Mucosa of rectum (tissue), 2 donors: ENCODE results near the gene HLA-DRA.
"Not testable (repeated sequence)": the region's sequence is repeated elsewhere in the genome, so short reads cannot be mapped to it uniquely, and the experiment has no call there.

Source experiments
- H3K27ac ChIP-seq, 2 donors: one replicate each; pipeline ENCODE4 v1.7.0; 2013; ENCODE audit warnings: inconsistent platforms in 2 of 2, low read depth in 2 of 2, low read length in 2 of 2
- H3K27me3 ChIP-seq, 2 donors: one replicate each; pipeline ENCODE4 v1.7.0; 2013; ENCODE audit warnings: low read length in 2 of 2; ENCODE audit not compliant: control insufficient read depth in 2 of 2, insufficient read depth in 2 of 2
- H3K36me3 ChIP-seq, 2 donors: one replicate each; pipeline ENCODE4 v1.7.0; 2013; ENCODE audit warnings: low read length in 2 of 2; ENCODE audit not compliant: control insufficient read depth in 2 of 2, insufficient read depth in 2 of 2
- H3K4me1 ChIP-seq, 2 donors: one replicate each; pipeline ENCODE4 v1.7.0; 2013; ENCODE audit warnings: low read length in 2 of 2, mild to moderate bottlenecking in 1 of 2; ENCODE audit not compliant: control insufficient read depth in 2 of 2, insufficient read depth in 2 of 2
- H3K4me3 ChIP-seq, 2 donors: one replicate each; pipeline ENCODE4 v1.7.0; 2013; ENCODE audit warnings: low read length in 2 of 2
- H3K9ac ChIP-seq, 2 donors: one replicate each; pipeline ENCODE4 v1.7.0; 2013; ENCODE audit warnings: low read length in 2 of 2, low read depth in 1 of 2, mild to moderate bottlenecking in 1 of 2
- H3K9me3 ChIP-seq, 2 donors: one replicate each; pipeline ENCODE4 v1.7.0; 2013; ENCODE audit warnings: low read length in 2 of 2; ENCODE audit not compliant: control insufficient read depth in 2 of 2
- donor health status: healthy.
- donor health status: Normal muscosa, but diverticular disease.

HLA-DRA gene

DNA sequence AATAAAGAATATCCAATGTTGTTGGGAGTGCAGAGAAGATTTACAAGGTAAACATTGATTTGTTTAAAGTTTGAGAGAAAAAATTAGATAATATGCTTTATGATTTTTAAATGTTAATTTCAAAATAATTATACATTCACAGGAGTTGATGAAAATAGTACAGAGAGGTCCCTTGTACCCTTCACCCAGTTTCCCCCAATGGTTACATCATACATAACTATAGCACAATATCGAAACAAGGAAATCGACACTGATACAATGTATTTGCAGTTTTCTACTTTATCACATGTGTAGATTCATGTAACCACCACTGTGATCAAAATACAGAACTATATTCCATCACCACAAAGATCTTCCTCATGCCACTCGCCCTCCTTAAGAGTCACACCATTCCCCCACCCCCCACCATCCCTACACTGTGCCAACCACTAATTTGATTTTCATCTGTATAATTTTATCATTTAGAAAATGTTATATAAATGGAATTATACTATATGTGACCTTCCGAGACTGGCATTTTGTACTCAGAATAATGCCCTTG is 11.7 kb upstream of the HLA-DRA start:
- no peak overlapping the region for H3K9ac ChIP-seq
- no peaks in the 10 kb centered on the region for H3K9me3 ChIP-seq
- H3K4me1 ChIP-seq: no peaks in the 10 kb centered on the region
- no peak overlapping the region for H3K4me3 ChIP-seq
- no peak overlapping the region for H3K27ac ChIP-seq
- H3K36me3 ChIP-seq: no peaks in the 10 kb centered on the region
- H3K27me3 ChIP-seq: no peaks in the 10 kb centered on the region

DNA sequence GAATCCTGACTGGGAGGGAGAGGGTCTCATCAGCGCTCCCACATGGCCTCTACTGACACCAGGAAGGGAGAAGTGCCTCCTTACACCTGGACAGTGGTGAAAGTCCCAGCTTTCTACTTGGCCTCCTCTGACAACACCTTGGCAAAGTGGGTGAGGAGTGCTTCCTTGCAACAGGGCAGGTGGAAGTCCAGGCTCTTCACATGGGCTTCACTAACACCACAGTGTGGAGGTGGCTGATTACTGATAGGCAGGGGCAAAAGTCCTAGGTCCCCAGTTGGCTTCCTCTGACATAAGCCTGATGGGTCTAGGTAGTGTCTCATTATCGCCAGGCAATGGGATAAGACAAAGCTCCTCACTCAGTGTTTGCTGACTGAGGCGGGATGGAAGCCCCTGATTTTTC is 9.5 kb upstream of the HLA-DRA start:
- H3K9ac ChIP-seq: no peak overlapping the region
- H3K27ac ChIP-seq: no peak overlapping the region
- no peaks in the 10 kb centered on the region for H3K4me1 ChIP-seq
- no peak overlapping the region for H3K4me3 ChIP-seq
- no peaks in the 10 kb centered on the region for H3K9me3 ChIP-seq
- no peaks in the 10 kb centered on the region for H3K27me3 ChIP-seq
- H3K36me3 ChIP-seq: no peaks in the 10 kb centered on the region

- H3K36me3 ChIP-seq: no peaks in the 10 kb centered on the region
- H3K9ac ChIP-seq: no peak overlapping the region
- H3K27me3 ChIP-seq: no peaks in the 10 kb centered on the region
- H3K27ac ChIP-seq: no peak overlapping the region
- no peaks in the 10 kb centered on the region for H3K4me1 ChIP-seq
- no peaks in the 10 kb centered on the region for H3K9me3 ChIP-seq
- no peak overlapping the region for H3K4me3 ChIP-seq
Measured at GRCh38 chr6:32431142-32431541, 8.5 kb upstream of the HLA-DRA start.

GRCh38 chr6:32432050-32432450 is 7.6 kb upstream of the HLA-DRA start:
- Histone ChIP-seq H3K9ac (no peak overlapping the region), H3K27ac (no peak overlapping the region), H3K4me1 (no peaks in the 10 kb centered on the region), H3K36me3 (no peaks in the 10 kb centered on the region), H3K4me3 (no peak overlapping the region), H3K27me3 (no peaks in the 10 kb centered on the region), H3K9me3 (no peaks in the 10 kb centered on the region)

- not testable (repeated sequence) for H3K4me3 ChIP-seq, H3K9me3 ChIP-seq, H3K4me1 ChIP-seq, H3K36me3 ChIP-seq, H3K27ac ChIP-seq, H3K27me3 ChIP-seq, H3K9ac ChIP-seq
Measured at GRCh38 chr6:32433950-32434349, 5.7 kb upstream of the HLA-DRA start.

DNA sequence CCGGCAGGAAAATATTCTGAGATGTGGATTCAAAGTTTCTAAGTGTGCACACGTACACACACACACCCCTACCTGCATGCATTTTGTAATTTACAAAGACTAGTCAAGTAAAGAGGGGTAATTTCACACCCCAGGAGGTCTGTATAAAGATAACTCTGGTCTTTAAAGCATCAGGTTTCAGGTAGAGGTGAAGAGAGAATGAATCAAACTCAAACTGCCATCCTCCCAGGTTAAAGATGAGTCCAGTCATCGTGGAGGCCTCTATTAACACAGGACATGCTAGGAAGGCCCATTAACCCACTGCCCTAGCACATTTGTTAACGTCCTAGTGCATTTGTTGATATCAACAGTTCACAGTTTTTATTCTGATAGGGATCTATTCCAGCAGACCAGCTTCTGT is 3.5 kb upstream of the HLA-DRA start:
- H3K27ac ChIP-seq: peak overlapping the region; percentile 31 to 60
- H3K27me3 ChIP-seq: peaks cover 0 to 3% of the 10 kb centered on the region in 2 donors
- H3K9me3 ChIP-seq: no peaks in the 10 kb centered on the region
- no peak overlapping the region for H3K9ac ChIP-seq
- no peaks in the 10 kb centered on the region for H3K4me1 ChIP-seq
- no peaks in the 10 kb centered on the region for H3K36me3 ChIP-seq
- H3K4me3 ChIP-seq: no peak overlapping the region

DNA sequence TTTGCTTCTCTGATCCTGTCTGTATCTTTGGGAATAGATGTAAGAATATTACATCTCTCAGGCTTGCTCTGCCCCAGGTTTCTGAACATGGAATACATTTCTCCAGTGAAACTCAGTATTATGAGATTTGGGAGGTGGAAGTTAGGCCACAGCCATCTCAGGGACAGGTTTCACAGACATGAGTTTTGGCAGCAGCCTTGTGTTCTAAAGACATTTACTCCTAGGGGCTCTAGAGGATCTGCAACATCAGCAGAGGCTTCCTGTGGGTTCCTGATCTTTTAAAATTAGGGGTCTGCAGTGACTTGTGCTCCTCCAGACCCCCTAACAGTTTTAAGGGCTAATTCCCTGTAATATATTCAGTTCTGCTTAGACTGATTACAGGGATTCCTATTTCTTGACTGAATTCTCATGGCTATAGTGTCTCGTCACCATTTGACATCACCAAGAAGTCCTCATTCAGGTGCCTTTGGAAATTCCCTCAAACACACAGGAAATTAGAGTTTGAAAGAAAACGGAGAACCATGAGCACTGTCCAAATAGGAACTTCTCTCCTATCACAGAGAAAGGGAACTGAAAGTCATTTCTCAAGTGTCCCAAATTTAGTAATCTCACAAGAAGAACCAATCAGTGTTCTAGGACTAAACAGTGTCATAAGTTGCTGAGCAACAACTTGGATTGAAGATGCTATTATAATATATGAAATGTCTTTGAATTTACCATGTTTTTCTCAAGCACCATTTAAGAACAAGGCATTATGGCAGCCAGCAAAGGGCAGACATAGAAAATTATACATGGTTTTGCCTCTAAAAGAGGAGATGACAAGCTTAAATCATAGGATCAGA is 2.5 kb upstream of the HLA-DRA start:
- Histone ChIP-seq H3K27me3 (peaks cover 0 to 3% of the 10 kb centered on the region in 2 donors), H3K9ac (no peak overlapping the region), H3K36me3 (no peaks in the 10 kb centered on the region), H3K27ac (peak overlapping the region; percentile 72 to 73), H3K9me3 (no peaks in the 10 kb centered on the region), H3K4me1 (no peaks in the 10 kb centered on the region), H3K4me3 (no peak overlapping the region)

DNA sequence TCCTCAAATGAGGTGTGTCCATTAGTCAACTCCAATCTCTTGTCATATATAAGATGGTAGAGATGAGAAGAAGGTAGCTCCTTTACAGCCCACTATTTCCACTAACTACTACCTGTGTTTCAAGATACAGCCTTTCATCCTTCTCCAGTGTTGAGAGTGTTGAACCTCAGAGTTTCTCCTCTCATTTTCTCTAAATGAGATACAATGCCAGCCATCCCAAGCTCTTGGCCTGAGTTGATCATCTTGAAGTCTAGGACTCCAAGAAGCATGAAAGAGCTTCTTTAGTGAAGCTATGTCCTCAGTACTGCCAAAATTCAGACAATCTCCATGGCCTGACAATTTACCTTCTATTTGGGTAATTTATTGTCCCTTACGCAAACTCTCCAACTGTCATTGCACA is 548 bp upstream of the HLA-DRA start:
- Histone ChIP-seq H3K27ac (peak overlapping the region; percentile 58 to 82), H3K4me1 (no peaks in the 10 kb centered on the region), H3K9ac (no peak overlapping the region), H3K36me3 (no peaks in the 10 kb centered on the region), H3K27me3 (peaks cover 0 to 3% of the 10 kb centered on the region in 2 donors), H3K4me3 (peak overlapping the region in 1 of 2 donors; percentile 75), H3K9me3 (no peaks in the 10 kb centered on the region)

DNA sequence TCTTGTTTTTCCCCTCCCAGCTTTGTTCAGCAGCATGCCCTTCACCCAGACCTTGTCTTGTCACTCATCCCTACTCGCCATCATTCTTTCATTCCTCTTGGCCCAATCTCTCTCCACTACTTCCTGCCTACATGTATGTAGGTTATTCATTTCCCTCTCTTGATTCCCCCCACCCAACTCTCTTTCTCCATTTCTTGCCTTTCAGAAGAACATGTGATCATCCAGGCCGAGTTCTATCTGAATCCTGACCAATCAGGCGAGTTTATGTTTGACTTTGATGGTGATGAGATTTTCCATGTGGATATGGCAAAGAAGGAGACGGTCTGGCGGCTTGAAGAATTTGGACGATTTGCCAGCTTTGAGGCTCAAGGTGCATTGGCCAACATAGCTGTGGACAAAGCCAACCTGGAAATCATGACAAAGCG is 2.6 kb downstream of the HLA-DRA start:
- Histone ChIP-seq H3K36me3 (no peaks in the 10 kb centered on the region), H3K9me3 (no peaks in the 10 kb centered on the region), H3K27ac (no peak overlapping the region), H3K4me3 (peak overlapping the region; percentile 31 to 56), H3K27me3 (peaks cover 2 to 3% of the 10 kb centered on the region in 2 donors), H3K9ac (no peak overlapping the region), H3K4me1 (no peaks in the 10 kb centered on the region)

GRCh38 chr6:32442977-32443552 is 3.4 kb downstream of the HLA-DRA start:
- H3K27ac ChIP-seq: no peak overlapping the region
- H3K4me3 ChIP-seq: peak overlapping the region in 1 of 2 donors; percentile 56
- H3K27me3 ChIP-seq: peaks cover 2 to 3% of the 10 kb centered on the region in 2 donors
- H3K9me3 ChIP-seq: no peaks in the 10 kb centered on the region
- H3K4me1 ChIP-seq: no peaks in the 10 kb centered on the region
- no peaks in the 10 kb centered on the region for H3K36me3 ChIP-seq
- H3K9ac ChIP-seq: no peak overlapping the region
